Activated T-helper 2 cell treated with anti-CD3 and anti-CD28 coated beads, Interferon-gamma antibody, Interleukin-2, Interleukin-4, amounts not matched to agents 10 μg/mL and 5 μg/mL and 100 μg/mL, durations not matched to agents 14 hours and 24 hours and 36 hours (primary cell): ENCODE results near the gene SNX24. TPM values are rescaled to one million over a fixed set of nuclear protein-coding genes. Genes with fewer than 3 reads are reported as not detected.

Experiments used
- DNase-seq: peaks from one replicate; pipeline ENCODE4 v3.0.0; 2021; ENCODE audit warnings: low spot score
- H3K27ac Mint-ChIP-seq: one replicate; pipeline ENCODE4 v1.8.0; 2021; ENCODE audit warnings: mixed read lengths
- H3K27me3 Mint-ChIP-seq: one replicate; pipeline ENCODE4 v1.8.0; 2021; ENCODE audit warnings: low read depth, mixed read lengths
- H3K36me3 Mint-ChIP-seq: one replicate; pipeline ENCODE4 v1.8.0; 2021; ENCODE audit warnings: low read depth, mixed read lengths
- H3K4me1 Mint-ChIP-seq: one replicate; pipeline ENCODE4 v1.8.0; 2021; ENCODE audit warnings: low read depth, mixed read lengths
- H3K4me3 Mint-ChIP-seq: one replicate; pipeline ENCODE4 v1.8.0; 2021; ENCODE audit warnings: low read depth, mild to moderate bottlenecking, moderate library complexity, mixed read lengths
- H3K9me3 Mint-ChIP-seq: one replicate; pipeline ENCODE4 v1.8.0; 2021; ENCODE audit warnings: mixed read lengths
- intact Hi-C: fragments of 100-400 bp; cut with micrococcal nuclease; formaldehyde crosslinking; loops from one replicate; pipeline ENCODE4 v1.15.1; 2023
- total RNA-seq: library from RNA; stranded (reverse); gene quantifications from 2 replicates; pipeline ENCODE4 v1.2.3, GENCODE V29; 2022

The SNX24 gene
- total RNA-seq, 1 donor from 2014 or later, result 1.7 TPM

DNA sequence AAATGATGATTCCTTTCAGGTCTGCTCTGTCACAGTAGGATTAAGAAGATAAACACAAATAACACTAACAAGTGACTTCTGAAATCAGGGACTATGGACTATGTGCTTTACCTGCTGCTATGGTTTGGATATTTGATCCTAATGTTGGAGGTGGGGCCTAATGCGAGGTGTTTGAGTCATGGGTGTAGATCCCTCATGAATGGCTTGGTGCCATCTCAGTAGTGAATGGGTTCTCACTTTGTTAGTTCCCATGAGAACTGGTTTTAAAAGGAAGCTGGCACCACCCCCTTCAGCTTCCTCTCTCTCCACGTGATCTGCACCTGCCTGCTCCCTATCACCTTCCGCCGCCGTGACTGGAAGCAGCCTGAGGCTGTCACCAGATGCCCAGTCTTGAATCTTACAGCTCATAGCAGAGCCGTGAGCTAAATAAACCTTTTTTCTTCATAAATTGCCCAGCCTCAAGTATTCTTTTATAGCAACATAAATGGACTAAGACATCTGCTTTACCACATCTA, 187.8 kb downstream of the SNX24 start:
- H3K9me3 Mint-ChIP-seq, result no peaks in the 10 kb centered on the region
- peaks cover 12% of the 10 kb centered on the region for H3K4me1 Mint-ChIP-seq
- intact Hi-C loops, result no loop called here
- H3K4me3 Mint-ChIP-seq, result no peak overlapping the region
- peaks cover 51% of the 10 kb centered on the region for H3K27me3 Mint-ChIP-seq
- no peaks in the 10 kb centered on the region for H3K36me3 Mint-ChIP-seq
- DNase-seq, result no peak
- no peak overlapping the region for H3K27ac Mint-ChIP-seq

DNA sequence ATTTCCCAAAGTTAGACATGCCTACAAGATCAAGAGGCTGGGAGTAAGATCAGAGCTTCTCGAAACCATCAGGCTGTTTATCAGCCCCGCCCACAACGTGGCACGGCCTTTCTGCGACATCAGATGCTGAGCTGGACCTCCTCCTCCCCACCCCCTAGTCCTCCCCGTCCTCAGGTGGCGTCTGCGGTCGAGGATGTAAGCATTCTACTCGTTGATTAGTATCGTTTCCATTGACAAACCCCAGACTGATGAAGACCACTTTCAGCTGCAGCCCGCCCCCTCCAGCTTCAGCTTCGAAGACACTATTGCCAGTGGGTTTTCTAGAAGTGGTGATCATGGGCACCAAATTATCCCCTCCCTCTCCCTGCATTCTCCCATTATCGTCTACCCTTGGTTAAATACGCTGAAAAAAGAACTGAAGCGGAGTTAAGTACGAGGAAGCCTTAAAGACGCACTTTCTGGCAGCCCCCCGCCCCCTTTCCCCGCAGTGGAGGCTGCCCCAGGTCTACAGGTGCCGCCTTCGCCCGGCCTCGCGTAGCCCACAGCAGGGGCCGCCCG, 190.0 kb downstream of the SNX24 start:
- Mint-ChIP-seq H3K36me3 (no peaks in the 10 kb centered on the region), H3K27me3 (peaks cover 66% of the 10 kb centered on the region), H3K9me3 (no peaks in the 10 kb centered on the region), H3K27ac (no peak overlapping the region), H3K4me1 (peaks cover 12% of the 10 kb centered on the region), H3K4me3 (peak overlapping the region; percentile 38)
- intact Hi-C loops, result no loop called here
- DNase-seq, result no peak

DNA sequence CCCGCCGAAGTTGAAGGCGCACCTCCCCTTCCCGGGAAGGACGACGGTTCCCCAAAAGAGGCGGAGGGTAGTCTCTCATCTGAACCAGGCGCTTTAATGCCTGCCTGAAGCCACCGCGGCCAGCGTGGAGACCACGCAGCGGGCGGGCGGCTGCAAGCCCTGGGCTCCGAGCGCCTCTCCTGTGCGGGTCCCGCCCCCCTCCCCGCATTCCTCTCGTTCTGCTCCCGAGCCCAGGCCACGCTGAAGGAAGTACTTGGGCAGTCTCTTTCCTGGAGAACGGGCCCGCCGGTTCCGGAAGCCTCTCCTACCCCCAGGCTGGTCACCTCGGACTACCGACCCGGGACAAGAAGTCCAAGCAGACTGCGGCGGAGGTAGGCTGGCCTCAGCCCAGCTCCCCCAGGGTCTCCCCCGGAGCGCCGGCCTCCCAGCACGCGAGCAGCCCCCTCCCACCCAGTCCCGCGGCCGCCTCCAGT, 190.5 kb downstream of the SNX24 start:
- Mint-ChIP-seq H3K9me3 (no peaks in the 10 kb centered on the region), H3K4me1 (peaks cover 12% of the 10 kb centered on the region), H3K36me3 (no peaks in the 10 kb centered on the region), H3K27me3 (peaks cover 64% of the 10 kb centered on the region), H3K4me3 (peak overlapping the region; percentile 10), H3K27ac (no peak overlapping the region)
- intact Hi-C loops, result loop anchor here (2.0 kb wide), 1 partner anchor 55 kb away; no protein-coding TSS in a partner anchor
- no peak for DNase-seq

DNA sequence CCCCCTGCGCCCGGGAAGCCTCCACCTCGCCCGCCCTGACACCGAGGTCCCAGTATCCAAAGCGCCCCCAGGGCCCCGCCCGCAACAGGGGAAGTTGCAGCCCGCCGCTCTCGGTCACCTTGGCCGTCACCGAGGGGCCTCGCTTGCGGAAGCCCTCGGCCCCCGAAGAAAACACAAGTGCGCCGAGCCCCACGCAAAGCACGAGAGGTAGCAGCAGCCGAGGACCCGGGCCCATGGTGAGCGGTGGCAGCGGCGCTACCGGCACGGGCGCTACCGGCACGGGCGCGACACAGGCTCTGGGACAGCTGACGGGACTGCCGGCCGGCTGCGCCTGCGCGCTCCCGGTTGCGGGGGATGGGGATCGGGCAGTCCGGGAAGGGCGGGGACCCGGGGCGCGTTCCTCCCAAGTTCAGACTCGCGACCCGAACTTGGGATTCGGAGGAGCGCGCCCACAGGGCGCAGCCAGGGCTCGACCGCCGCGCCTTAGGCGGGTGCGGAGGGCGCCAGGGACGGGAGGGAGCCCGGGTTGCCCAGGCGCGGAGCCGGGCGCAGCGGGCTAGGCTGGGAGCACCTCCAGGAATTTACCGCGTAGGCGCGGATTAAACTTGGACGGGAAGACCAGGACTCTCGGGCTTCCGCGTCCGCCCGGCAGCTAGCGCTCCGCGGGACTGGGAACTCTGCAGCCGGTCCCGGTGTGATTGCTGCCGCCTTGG, 191.1 kb downstream of the SNX24 start, which contains the start of gene PPIC:
Gene PPIC, minus strand, starts transcription at position 335 of the 713 bp plus-strand sequence. Its CDS starts 100 bp downstream, at position 235.
- Mint-ChIP-seq H3K27ac (no peak within 1 kb of the TSS), H3K36me3 (no peaks in the 10 kb centered on the region), H3K4me1 (peaks cover 12% of the 10 kb centered on the region), H3K4me3 (peak within 1 kb of the TSS; percentile 22), H3K9me3 (no peaks in the 10 kb centered on the region), H3K27me3 (peaks cover 62% of the 10 kb centered on the region)
- no peak for DNase-seq
- intact Hi-C loops, result loop anchor here (2.0 kb wide), 1 partner anchor 54 kb away; no protein-coding TSS in a partner anchor

DNA sequence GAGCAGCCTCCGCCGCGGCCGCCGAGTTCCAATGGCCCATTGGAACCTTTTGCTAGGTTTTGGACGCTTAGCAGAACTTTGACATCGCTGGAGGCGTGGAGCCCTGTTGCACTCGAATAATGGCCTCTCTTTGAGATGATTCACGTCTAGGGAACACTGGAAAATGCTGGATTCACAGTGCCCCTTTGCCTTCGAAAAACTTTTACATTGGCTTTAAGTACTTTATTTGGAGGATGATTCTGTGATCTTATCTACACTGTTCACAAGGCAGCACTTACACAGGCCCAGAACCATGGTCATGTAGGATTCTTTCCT, 191.6 kb downstream of the SNX24 start:
- DNase-seq, result no peak
- intact Hi-C loops, result loop anchor here (2.0 kb wide), 1 partner anchor 54 kb away; no protein-coding TSS in a partner anchor
- Mint-ChIP-seq H3K9me3 (no peaks in the 10 kb centered on the region), H3K36me3 (no peaks in the 10 kb centered on the region), H3K27ac (no peak overlapping the region), H3K27me3 (peaks cover 59% of the 10 kb centered on the region), H3K4me3 (no peak overlapping the region), H3K4me1 (peaks cover 12% of the 10 kb centered on the region)

DNA sequence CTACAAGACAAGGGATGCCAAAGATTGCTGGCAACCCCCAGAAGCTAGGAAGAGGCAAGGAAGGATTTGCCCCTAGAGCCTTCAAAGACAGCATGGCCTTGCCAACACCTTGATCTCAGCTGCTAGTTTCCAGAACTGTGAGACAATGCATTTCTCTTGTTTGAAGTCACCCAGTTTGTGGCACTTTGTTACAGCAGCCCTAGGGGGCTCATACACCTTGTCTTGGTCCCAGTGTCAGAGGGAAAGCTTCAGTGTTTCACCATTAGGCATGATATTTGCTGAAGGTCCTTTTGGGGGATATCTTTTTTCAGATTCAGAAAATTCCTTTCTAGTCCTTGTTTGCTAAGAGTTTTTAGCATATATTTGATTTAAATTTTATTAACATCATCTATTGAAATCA, 194.3 kb downstream of the SNX24 start:
- Mint-ChIP-seq H3K27ac (no peak overlapping the region), H3K27me3 (peaks cover 53% of the 10 kb centered on the region)

DNA sequence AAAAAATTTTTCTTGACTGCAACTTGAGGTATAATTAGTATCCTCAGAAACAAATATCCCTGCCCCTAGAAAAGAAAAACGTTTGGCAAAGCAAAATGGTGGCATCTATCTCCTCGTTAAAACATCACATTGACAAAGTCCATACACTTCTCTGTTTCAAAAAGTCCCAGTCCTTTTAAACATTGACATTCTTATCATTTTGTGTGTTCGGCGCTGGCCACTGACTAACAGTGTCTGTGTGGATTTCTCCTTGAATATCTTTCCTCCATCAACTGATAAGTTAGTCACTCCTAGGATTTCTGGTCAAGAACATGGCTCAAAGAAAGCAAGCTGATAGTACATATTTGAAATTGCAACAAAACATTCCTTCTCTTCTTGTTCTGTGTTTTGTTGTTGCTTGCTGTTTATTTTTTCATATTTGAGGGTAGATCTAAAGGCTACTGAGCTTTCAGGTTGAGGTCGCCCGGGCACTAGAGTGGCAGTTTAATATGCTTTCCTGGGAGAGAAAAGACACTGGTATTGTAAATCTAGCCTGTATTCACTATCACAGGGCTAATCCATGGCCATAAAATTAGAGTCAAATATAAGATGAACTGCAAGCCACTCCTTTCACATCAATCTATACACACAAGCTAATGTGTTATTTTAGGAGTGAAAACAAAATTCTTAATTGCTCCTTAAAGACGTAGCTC, 199.7 kb downstream of the SNX24 start:
- Mint-ChIP-seq H3K27ac (no peak overlapping the region), H3K36me3 (no peaks in the 10 kb centered on the region), H3K9me3 (no peaks in the 10 kb centered on the region), H3K27me3 (peaks cover 33% of the 10 kb centered on the region), H3K4me3 (no peak overlapping the region), H3K4me1 (no peaks in the 10 kb centered on the region)
- DNase-seq, result no peak
- intact Hi-C loops, result no loop called here

More for the DNA sequence above, 194.3 kb downstream of the SNX24 start:
- Mint-ChIP-seq H3K4me1 (peaks cover 12% of the 10 kb centered on the region), H3K36me3 (no peaks in the 10 kb centered on the region), H3K9me3 (no peaks in the 10 kb centered on the region), H3K4me3 (no peak overlapping the region)
- intact Hi-C loops, result no loop called here
- DNase-seq, result no peak

DNA sequence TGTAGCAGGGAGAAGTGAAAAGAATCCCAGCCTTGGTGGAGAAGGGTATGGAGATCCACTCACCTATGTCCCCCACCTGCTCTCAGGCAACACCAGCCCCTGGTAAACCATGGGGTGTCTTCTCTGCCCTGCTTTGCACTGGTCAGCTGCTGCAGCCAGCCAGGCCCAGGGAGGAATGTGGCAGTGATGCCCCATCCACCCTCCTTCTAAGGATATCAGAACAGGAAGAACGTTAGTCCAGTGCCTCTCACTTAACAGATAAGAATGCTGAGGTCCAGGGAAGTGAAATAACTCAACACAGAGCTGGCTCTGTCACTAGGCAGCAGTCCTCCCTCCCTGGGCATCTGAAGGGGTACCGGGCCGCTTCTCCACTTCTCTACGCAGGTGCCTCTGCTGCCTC, 200.8 kb downstream of the SNX24 start:
- Mint-ChIP-seq H3K27me3 (peaks cover 35% of the 10 kb centered on the region), H3K4me3 (no peak overlapping the region), H3K4me1 (no peaks in the 10 kb centered on the region), H3K36me3 (no peaks in the 10 kb centered on the region), H3K27ac (no peak overlapping the region), H3K9me3 (no peaks in the 10 kb centered on the region)
- no peak for DNase-seq
- intact Hi-C loops, result no loop called here

DNA sequence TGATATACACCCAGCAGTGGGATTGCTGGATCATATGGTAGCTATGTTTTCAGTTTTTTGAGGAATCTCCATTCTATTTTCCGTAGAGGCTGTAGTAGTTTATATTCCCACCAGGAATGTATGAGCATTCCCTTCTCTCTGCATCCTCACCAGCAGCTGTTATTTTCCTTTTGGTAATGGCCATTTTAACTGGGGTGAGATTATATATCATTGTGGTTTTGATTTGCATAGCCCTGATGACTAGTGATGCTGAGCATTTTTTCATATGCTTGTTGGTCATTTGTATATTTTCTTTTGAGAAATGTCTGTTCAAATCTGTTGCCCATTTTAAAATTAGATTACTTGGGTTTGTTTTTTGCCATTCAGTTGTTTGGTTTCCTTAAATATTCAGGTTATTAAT, 202.3 kb downstream of the SNX24 start:
- Mint-ChIP-seq H3K27ac (no peak overlapping the region), H3K4me1 (no peaks in the 10 kb centered on the region), H3K4me3 (no peak overlapping the region), H3K27me3 (peaks cover 39% of the 10 kb centered on the region), H3K9me3 (no peaks in the 10 kb centered on the region), H3K36me3 (no peaks in the 10 kb centered on the region)
- intact Hi-C loops, result no loop called here
- no peak for DNase-seq

DNA sequence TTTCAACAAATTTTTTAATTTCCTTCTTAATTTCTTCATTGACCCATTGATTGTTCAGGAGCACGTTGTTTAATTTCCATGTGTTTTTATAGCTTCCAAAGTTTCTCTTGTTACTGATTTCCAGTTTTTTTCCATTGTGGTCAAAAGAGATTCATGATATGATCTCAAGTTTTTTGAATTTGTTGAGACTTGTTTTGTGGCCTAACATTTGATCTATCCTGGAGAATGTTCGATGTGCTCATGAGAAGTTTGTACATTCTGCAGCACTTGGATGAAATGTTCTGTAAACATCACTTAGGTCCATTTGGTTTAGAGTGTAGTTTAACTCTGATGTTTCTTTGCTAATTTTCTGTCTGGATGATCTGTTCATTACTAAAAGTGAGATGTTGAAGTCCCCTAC, 205.8 kb downstream of the SNX24 start:
- Mint-ChIP-seq H3K36me3 (no peaks in the 10 kb centered on the region), H3K27ac (no peak overlapping the region), H3K27me3 (peaks cover 23% of the 10 kb centered on the region), H3K4me1 (no peaks in the 10 kb centered on the region), H3K4me3 (no peak overlapping the region), H3K9me3 (no peaks in the 10 kb centered on the region)
- DNase-seq, result no peak
- intact Hi-C loops, result no loop called here

Other genes with a start within 250 kb of the SNX24 start
- gene SNX2, start 70.5 kb upstream of the SNX24 start, total RNA-seq, result 31.5 and 36.4 TPM in 2 replicates
- not detected in 2 replicates for gene PPIC, start 191.1 kb downstream of the SNX24 start, total RNA-seq
- gene PRDM6, start 243.6 kb downstream of the SNX24 start, total RNA-seq, result not detected in 2 replicates